CD4-positive, alpha-beta T cell treated with Interleukin-6 for 4 hours (primary cell): ENCODE results near the gene SNX4.
A peak's percentile ranks its signal among the peaks of the same experiment; 100 is the strongest.
"Not testable (repeated sequence)": the region's sequence is repeated elsewhere in the genome, so short reads cannot be mapped to it uniquely, and the experiment has no call there.

ENCODE experiments used
- DNase-seq: peaks from one replicate; pipeline ENCODE4 v3.0.0-alpha.2; 2020; ENCODE audit warnings: mixed read lengths

The SNX4 gene

GRCh38 chr3:125519678-125520562, at the start of gene SNX4:
SNX4 (minus strand) TSS chr3:125520202; CDS start chr3:125520172, 30 bp downstream.
- peak; percentile 91 for DNase-seq

DNA sequence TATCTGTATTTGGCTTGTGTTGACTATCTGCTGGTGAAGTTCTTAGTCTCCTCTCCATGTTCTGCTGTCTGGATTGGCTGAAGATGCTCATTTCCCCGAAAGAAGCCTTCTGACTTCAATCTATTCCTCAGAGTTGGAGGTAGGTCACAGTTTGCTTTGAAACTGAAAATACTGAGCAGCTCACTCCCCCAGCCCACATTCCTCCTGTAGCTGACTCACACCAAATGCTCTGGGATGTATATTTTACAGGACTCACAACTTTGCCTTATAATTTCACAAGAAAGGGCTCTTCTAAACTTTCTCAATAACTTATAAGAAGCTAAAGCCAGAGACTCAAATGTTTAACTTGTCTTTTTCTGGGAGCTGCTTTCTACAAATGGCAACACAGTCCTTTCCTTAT, 36.3 kb upstream of the SNX4 start:
- no peak for DNase-seq

DNA sequence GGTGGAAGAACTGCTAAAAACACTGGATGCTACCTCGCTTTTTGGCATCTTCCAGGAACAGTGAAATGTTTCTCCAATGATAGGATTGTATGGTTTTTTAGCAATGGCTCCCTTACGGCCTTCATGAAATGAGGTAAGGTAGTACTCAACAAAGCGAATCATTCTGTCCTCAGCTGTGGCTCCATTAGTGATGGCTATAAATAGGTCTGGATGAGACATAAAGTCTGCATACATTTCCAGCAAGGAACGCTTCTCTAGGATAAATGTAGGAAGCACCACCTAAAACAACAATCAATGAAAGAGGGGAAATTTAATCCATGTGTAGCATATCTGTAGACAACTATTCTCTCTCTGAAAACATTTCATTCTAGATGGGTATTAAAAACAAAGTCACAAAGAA, 32.4 kb upstream of the SNX4 start:
- DNase-seq = no peak

DNA sequence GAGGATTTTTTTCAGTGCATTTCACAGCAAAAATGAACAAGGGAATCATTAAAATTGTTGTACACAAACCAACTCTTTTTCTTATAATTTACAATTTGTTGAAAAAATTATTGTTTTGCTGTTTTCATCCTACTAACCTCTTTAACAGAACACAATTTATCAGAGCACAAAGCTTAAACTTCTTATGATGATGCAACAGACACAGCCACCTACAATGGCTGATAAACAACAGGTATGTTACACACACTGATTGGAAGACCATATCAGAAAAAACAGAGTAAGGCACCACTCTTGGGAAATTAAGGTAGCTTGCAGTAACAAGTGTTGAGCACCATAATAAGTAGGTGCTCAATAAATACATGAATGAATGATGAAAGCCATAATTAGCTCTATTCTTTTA, 8.9 kb upstream of the SNX4 start:
- no peak for DNase-seq

GRCh38 chr3:125525153-125525552, 5.2 kb upstream of the SNX4 start:
- no peak for DNase-seq

GRCh38 chr3:125520563-125520919, 539 bp upstream of the SNX4 start:
- not testable (repeated sequence) for DNase-seq

DNA sequence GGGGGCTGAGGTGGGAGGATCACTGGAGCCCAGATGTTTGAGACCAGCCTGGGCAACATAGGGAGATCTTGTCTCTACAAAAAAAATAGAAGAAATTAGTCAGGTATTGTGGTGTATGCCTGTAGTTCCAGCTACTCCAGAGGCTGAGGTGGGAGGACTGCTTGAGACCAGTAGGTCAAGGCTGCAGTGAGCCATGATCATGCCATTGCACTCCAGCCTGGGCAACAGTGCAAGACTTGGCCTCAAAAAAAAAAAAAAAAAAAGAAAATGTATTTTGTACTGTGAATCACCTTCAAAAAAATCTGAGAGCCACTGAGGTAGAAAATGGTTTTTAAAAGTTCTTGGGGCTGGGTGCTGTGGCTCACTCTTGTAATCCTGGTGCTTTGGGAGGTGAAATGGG, 4.6 kb downstream of the SNX4 start:
- no peak for DNase-seq

GRCh38 chr3:125513490-125514115, 6.4 kb downstream of the SNX4 start:
- no peak for DNase-seq

- peak; percentile 11 for DNase-seq
These were observed 7.7 kb downstream of the SNX4 start for GRCh38 chr3:125512135-125512920.

GRCh38 chr3:125511420-125512118, 8.4 kb downstream of the SNX4 start:
- DNase-seq = no peak

- no peak for DNase-seq
These were observed 12.9 kb downstream of the SNX4 start for GRCh38 chr3:125507128-125507527.

DNA sequence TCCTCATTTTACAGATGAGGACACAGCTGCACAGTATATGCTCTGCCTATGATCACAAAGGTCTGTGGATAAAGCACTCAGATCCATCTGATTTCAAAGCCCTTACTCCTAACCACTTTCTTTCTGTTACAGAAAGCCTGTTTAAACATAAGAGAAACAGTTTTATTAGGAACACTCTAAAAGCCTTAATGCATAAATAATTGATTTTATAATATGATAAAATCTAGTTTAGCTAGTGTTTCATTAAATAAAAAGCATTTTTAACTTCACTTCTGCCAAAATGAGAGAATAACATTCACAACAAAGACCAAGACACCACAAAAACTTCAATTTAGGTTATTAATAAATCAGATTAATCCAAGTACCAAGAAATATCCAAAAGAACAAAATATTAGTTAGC, 21.4 kb downstream of the SNX4 start:
- no peak for DNase-seq

GRCh38 chr3:125496701-125497100, 23.3 kb downstream of the SNX4 start:
- DNase-seq = no peak

GRCh38 chr3:125482406-125482805, 37.6 kb downstream of the SNX4 start:
- no peak for DNase-seq

GRCh38 chr3:125481786-125482185, 38.2 kb downstream of the SNX4 start:
- DNase-seq = no peak

DNA sequence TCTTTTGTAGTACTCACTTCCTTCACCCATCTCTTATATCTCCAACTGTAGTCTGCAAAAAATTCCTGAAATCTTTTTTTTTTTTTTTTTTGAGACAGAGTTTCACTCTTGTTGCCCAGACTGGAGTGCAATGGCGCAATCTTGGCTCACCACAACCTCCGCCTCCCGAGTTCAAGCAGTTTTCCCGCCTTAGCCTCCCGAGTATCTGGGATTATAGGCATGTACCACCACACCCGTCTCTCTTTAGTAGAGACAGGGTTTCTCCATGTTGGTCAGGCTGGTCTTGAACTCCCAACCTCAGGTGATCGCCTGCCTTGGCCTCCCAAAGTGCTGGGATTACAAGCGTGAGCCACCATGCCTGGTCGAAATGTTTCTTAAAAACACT, 38.6 kb downstream of the SNX4 start:
- not testable (repeated sequence) for DNase-seq

- no peak for DNase-seq
These were observed 39.2 kb downstream of the SNX4 start for GRCh38 chr3:125480656-125481374.

DNA sequence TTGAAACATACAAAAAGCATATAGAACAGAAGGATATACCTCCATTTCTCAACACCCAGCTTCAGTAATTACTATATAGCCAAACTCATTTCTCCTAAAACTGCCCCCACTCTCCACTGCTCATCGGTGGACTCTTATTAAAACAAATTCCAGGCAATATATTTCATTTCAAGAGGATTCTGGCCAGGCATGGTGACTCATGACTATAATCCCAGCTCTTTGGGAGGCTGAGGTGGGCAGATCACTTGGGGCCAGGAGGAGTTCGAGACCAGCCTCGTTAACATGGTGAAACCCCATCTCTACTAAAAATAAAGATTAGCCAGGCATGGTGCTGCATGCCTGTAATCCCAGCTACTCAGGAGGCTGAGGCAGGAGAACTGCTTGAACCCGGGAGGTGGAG, 40.9 kb downstream of the SNX4 start:
- DNase-seq = no peak

DNA sequence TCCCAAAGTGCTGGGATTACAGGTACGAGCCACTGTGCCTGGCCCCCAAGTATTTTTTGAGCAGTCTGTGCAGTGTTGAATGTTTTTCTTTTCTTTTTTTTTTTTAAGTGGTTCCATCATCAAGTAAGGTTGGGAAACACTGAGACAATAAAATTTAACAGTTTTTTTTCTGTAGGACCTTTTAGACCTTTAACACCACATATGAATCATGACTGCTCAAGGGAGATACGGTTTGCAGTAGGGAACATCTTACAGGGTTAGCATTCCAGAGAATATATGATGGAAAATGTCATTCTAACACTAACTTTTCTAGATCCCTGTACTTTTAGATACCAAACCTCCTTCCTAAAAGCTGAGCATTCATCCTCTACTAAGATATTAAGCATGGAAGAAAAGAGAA, 41.7 kb downstream of the SNX4 start:
- DNase-seq = no peak

DNA sequence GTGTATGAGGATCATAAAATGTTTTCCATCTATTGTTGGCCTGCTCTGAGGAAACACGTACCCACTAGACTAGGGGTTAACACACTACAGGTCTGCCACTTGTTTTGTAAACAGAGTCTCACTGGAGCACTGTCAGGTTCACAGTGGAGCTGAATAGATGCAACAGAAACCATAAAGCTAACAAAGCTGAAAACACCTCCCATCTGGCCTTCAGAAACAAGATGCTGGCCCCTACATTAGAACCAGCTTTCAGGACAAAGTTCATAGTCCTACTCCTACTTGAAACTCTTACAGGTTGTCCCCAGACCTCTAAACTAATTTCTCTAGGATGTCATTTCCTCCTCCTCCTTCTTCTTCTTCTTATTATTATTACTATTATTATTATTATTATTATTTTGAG, 42.3 kb downstream of the SNX4 start:
- DNase-seq = no peak

GRCh38 chr3:125470671-125471070, 49.3 kb downstream of the SNX4 start:
- DNase-seq = no peak

DNA sequence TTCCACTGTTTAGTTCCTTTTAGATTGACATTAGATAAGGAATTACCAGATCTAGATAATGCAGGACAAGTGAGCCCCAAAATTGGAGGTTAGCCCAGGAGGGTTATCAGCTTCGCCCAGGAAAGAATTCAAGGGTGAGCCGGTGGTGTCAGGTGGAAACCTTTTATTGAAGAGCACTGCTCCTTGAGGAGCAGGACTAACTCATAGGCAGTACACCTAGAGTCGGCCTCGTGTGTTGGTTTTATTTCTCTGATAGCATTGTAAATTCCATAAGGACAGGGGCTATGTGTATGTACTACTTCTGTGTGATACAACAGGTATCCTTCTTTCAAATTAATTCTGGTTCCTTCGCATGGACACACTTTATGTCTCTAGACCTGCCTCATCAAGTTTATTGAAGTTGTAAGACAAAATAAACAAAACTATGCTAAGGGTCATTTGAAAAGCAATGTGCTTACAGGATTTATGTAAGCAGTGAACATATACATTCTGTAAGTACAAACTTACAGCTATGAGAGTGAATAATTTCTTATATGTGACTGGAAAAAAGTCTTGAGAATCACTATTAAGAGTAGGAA, 57.2 kb downstream of the SNX4 start:
- DNase-seq = no peak
